ENCODE results near the gene MYRF.

MYRF gene

GRCh38 chr11:61735391-61735790 lies 17.0 kb upstream of the MYRF start:
- POLR2A ChIA-PET = no interaction called here
- TF ChIP-seq ZNF23 (tag by site-specific recombination; IDR thresholded peaks at IDR 0.05; ENCODE audit: borderline replicate concordance) = no peak
- TF ChIP-seq BCL6B (tag by site-specific recombination; IDR thresholded peaks at IDR 0.05) = no peak
- TF ChIP-seq ZNF571 (tag by site-specific recombination; IDR thresholded peaks at IDR 0.05) = no peak
- TF ChIP-seq ZNF596 (tag by site-specific recombination; IDR thresholded peaks at IDR 0.05) = no peak
- no peak for TF ChIP-seq ZNF138 (tag by site-specific recombination; IDR thresholded peaks at IDR 0.05; ENCODE audit: borderline replicate concordance)
- TF ChIP-seq ZBTB8A (tag by site-specific recombination; IDR thresholded peaks at IDR 0.05) = no peak
- no peak for TF ChIP-seq RBAK (tag by site-specific recombination; IDR thresholded peaks at IDR 0.05)
- no peak for TF ChIP-seq FEZF1 (tag by site-specific recombination; IDR thresholded peaks at IDR 0.05)
- TF ChIP-seq ZNF837 (tag by site-specific recombination; IDR thresholded peaks at IDR 0.05) = no peak
- TF ChIP-seq ZNF707 (tag by site-specific recombination; IDR thresholded peaks at IDR 0.05) = no peak
- TF ChIP-seq, protein P1, sequence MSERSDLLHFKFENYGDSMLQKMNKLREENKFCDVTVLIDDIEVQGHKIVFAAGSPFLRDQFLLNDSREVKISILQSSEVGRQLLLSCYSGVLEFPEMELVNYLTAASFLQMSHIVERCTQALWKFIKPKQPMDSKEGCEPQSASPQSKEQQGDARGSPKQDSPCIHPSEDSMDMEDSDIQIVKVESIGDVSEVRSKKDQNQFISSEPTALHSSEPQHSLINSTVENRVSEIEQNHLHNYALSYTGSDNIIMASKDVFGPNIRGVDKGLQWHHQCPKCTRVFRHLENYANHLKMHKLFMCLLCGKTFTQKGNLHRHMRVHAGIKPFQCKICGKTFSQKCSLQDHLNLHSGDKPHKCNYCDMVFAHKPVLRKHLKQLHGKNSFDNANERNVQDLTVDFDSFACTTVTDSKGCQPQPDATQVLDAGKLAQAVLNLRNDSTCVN (tag by site-specific recombination; optimal IDR thresholded peaks at IDR 0.05) = no peak
- TF ChIP-seq, protein P2, sequence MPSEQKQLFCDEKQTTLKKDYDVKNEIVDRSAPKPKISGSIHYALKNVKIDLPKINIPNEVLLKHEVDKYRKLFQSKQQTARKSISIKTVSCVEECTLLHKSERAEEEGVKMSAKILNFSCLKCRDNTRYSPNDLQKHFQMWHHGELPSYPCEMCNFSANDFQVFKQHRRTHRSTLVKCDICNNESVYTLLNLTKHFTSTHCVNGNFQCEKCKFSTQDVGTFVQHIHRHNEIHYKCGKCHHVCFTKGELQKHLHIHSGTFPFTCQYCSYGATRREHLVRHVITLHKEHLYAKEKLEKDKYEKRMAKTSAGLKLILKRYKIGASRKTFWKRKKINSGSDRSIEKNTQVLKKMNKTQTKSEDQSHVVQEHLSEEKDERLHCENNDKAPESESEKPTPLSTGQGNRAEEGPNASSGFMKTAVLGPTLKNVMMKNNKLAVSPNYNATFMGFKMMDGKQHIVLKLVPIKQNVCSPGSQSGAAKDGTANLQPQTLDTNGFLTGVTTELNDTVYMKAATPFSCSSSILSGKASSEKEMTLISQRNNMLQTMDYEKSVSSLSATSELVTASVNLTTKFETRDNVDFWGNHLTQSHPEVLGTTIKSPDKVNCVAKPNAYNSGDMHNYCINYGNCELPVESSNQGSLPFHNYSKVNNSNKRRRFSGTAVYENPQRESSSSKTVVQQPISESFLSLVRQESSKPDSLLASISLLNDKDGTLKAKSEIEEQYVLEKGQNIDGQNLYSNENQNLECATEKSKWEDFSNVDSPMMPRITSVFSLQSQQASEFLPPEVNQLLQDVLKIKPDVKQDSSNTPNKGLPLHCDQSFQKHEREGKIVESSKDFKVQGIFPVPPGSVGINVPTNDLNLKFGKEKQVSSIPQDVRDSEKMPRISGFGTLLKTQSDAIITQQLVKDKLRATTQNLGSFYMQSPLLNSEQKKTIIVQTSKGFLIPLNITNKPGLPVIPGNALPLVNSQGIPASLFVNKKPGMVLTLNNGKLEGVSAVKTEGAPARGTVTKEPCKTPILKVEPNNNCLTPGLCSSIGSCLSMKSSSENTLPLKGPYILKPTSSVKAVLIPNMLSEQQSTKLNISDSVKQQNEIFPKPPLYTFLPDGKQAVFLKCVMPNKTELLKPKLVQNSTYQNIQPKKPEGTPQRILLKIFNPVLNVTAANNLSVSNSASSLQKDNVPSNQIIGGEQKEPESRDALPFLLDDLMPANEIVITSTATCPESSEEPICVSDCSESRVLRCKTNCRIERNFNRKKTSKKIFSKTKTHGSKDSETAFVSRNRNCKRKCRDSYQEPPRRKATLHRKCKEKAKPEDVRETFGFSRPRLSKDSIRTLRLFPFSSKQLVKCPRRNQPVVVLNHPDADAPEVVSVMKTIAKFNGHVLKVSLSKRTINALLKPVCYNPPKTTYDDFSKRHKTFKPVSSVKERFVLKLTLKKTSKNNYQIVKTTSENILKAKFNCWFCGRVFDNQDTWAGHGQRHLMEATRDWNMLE (tag by site-specific recombination; conservative IDR thresholded peaks at IDR 0.05; ENCODE audit: low read depth) = no peak
- TF ChIP-seq AEBP2 (tag by site-specific recombination; IDR thresholded peaks at IDR 0.05; ENCODE audit: borderline replicate concordance) = no peak
- no peak for TF ChIP-seq ZBTB21 (tag by site-specific recombination; IDR thresholded peaks at IDR 0.05)
- no peak overlapping the region for H3K27ac ChIP-seq (ENCODE audit: extremely low read depth, low read depth, low read length)
- peaks cover 0 to 50% of the 10 kb centered on the region in 2 experiments; a peak in 1 of 3 replicates for H3K36me3 ChIP-seq (ENCODE audit: control insufficient read depth in 2 of 2, insufficient read depth in 1 of 2, low read length in 2 of 2)
- no peaks in the 10 kb centered on the region for H3K4me1 ChIP-seq (ENCODE audit: control insufficient read depth, insufficient read depth, low read length)
- no peak overlapping the region for H3K4me3 ChIP-seq (ENCODE audit: low read depth, low read length)
- no peaks in the 10 kb centered on the region for H3K9me3 ChIP-seq (ENCODE audit: control insufficient read depth, insufficient read depth, low read depth, low read length)
- CTCF ChIA-PET = interaction anchor here (3.9 kb wide), 1 partner anchor 13 kb away, joined by 42 read pairs; no protein-coding TSS in a partner anchor

- Histone ChIP-seq H3K36me3 (ENCODE audit: control insufficient read depth in 2 of 2, insufficient read depth in 1 of 2, low read length in 2 of 2) (peaks cover 0 to 55% of the 10 kb centered on the region in 2 experiments; a peak in 1 of 3 replicates), H3K9me3 (ENCODE audit: control insufficient read depth, insufficient read depth, low read depth, low read length) (no peaks in the 10 kb centered on the region), H3K27ac (ENCODE audit: extremely low read depth, low read depth, low read length) (no peak overlapping the region), H3K4me1 (ENCODE audit: control insufficient read depth, insufficient read depth, low read length) (no peaks in the 10 kb centered on the region), H3K4me3 (ENCODE audit: low read depth, low read length) (no peak overlapping the region)
- ChIA-PET POLR2A (no interaction called here), CTCF (interaction anchor here (0.6 to 1.2 kb wide), 4 partner anchors 15 to 219 kb away, joined by 3 to 4 read pairs (median 3); no protein-coding TSS in a partner anchor)
- TF ChIP-seq KLF9 (tag by site-specific recombination; IDR thresholded peaks at IDR 0.05; ENCODE audit: low read depth) (no peak), ZNF391 (tag by site-specific recombination; IDR thresholded peaks at IDR 0.05; ENCODE audit: borderline replicate concordance, low read depth) (no peak), ZNF555 (tag by site-specific recombination; conservative IDR thresholded peaks at IDR 0.05) (no peak)
- TF ChIP-seq, protein P1 (tag by site-specific recombination; optimal IDR thresholded peaks at IDR 0.05) = no peak
- TF ChIP-seq, protein P3, sequence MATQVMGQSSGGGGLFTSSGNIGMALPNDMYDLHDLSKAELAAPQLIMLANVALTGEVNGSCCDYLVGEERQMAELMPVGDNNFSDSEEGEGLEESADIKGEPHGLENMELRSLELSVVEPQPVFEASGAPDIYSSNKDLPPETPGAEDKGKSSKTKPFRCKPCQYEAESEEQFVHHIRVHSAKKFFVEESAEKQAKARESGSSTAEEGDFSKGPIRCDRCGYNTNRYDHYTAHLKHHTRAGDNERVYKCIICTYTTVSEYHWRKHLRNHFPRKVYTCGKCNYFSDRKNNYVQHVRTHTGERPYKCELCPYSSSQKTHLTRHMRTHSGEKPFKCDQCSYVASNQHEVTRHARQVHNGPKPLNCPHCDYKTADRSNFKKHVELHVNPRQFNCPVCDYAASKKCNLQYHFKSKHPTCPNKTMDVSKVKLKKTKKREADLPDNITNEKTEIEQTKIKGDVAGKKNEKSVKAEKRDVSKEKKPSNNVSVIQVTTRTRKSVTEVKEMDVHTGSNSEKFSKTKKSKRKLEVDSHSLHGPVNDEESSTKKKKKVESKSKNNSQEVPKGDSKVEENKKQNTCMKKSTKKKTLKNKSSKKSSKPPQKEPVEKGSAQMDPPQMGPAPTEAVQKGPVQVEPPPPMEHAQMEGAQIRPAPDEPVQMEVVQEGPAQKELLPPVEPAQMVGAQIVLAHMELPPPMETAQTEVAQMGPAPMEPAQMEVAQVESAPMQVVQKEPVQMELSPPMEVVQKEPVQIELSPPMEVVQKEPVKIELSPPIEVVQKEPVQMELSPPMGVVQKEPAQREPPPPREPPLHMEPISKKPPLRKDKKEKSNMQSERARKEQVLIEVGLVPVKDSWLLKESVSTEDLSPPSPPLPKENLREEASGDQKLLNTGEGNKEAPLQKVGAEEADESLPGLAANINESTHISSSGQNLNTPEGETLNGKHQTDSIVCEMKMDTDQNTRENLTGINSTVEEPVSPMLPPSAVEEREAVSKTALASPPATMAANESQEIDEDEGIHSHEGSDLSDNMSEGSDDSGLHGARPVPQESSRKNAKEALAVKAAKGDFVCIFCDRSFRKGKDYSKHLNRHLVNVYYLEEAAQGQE (tag by site-specific recombination; IDR thresholded peaks at IDR 0.05) = no peak
- TF ChIP-seq, protein P4, sequence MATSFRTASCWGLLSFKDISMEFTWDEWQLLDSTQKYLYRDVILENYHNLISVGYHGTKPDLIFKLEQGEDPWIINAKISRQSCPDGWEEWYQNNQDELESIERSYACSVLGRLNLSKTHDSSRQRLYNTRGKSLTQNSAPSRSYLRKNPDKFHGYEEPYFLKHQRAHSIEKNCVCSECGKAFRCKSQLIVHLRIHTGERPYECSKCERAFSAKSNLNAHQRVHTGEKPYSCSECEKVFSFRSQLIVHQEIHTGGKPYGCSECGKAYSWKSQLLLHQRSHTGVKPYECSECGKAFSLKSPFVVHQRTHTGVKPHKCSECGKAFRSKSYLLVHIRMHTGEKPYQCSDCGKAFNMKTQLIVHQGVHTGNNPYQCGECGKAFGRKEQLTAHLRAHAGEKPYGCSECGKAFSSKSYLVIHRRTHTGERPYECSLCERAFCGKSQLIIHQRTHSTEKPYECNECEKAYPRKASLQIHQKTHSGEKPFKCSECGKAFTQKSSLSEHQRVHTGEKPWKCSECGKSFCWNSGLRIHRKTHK (tag by site-specific recombination; IDR thresholded peaks at IDR 0.05) = no peak
Observed at GRCh38 chr11:61736310-61736709, 16.1 kb upstream of the MYRF start.
